Measurements from ENCODE around the gene COBLL1. TPM values are rescaled to one million over a fixed set of nuclear protein-coding genes. Genes with fewer than 3 reads are reported as not detected.
A peak's percentile ranks its signal among the peaks of the same experiment; 100 is the strongest.

COBLL1 gene
- total RNA-seq, 1 experiment from 2014 or later = 8.4 TPM

DNA sequence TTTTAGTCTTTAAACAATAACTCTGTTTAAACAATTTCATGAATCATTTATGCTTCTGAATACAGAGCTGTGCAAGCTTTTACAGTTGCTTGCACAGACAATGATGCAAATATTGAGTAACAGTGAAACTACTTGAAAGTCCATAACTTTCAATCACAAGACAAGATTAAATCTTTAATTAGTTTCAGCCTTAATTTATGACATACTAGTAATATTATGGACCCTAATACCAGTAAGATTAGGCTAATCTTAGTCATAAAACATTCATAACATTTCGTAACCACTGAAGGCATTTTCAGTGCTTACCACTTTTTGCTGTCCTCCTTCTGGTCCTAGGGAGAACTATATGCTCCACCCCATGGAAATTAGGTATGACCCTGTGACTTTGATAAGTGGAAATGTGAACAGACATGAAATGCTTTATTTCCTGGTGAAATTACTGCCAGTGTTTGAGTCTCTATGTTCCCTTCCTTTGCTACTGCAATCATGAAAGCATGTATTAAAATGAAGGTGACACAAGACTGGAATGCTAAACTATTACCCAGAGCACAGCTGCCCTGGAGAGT is 1.8 kb upstream of the COBLL1 start:
- peaks cover 7% of the 10 kb centered on the region; the same call in 1 of the 2 replicates for H3K36me3 ChIP-seq
- DNase-seq (ENCODE audit: low read depth in 1 of 2, low spot score in 2 of 2) = no peak
- peaks cover 29% of the 10 kb centered on the region for H3K4me1 ChIP-seq (replicated peaks)
- peaks cover 7% of the 10 kb centered on the region; the same call in 1 of the 2 replicates for H3K27me3 ChIP-seq (replicated peaks)
- no peaks in the 10 kb centered on the region for H3K9me3 ChIP-seq (replicated peaks)
- no peak overlapping the region for H3K4me3 ChIP-seq
- no peak overlapping the region for H3K27ac ChIP-seq

DNA sequence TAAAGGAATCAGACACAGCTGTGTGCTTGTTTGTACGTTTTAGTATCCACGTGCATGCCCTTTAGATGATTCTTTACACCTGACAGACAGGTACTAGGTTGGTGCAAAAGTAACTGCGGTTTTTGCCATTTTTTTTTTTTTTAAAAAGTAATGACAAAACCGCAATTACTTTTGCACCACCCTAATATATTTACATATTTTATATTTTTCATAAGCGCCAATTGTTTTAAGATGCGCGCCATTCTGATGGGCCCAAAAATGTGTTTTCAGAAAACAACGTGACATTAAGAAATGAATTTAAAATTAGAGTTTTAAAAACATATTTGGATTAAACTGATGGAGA is 972 bp upstream of the COBLL1 start:
- Histone ChIP-seq H3K27me3 (replicated peaks) (peaks cover 7% of the 10 kb centered on the region; the same call in 1 of the 2 replicates), H3K4me1 (replicated peaks) (peaks cover 29% of the 10 kb centered on the region), H3K27ac (no peak overlapping the region), H3K9me3 (replicated peaks) (no peaks in the 10 kb centered on the region), H3K36me3 (peaks cover 7% of the 10 kb centered on the region; the same call in 1 of the 2 replicates), H3K4me3 (peak overlapping the region; percentile 74)
- no peak for DNase-seq (ENCODE audit: low read depth in 1 of 2, low spot score in 2 of 2)

GRCh38 chr2:164840930-164841718 is 499 bp downstream of the COBLL1 start:
- Histone ChIP-seq H3K4me1 (replicated peaks) (peaks cover 29% of the 10 kb centered on the region), H3K27me3 (replicated peaks) (peaks cover 7% of the 10 kb centered on the region; the same call in 1 of the 2 replicates), H3K4me3 (peak overlapping the region; percentile 74), H3K27ac (peak overlapping the region; percentile 73), H3K9me3 (replicated peaks) (no peaks in the 10 kb centered on the region), H3K36me3 (peaks cover 7% of the 10 kb centered on the region; the same call in 1 of the 2 replicates)
- peak; percentile 82 to 83 for DNase-seq (ENCODE audit: low read depth in 1 of 2, low spot score in 2 of 2)

DNA sequence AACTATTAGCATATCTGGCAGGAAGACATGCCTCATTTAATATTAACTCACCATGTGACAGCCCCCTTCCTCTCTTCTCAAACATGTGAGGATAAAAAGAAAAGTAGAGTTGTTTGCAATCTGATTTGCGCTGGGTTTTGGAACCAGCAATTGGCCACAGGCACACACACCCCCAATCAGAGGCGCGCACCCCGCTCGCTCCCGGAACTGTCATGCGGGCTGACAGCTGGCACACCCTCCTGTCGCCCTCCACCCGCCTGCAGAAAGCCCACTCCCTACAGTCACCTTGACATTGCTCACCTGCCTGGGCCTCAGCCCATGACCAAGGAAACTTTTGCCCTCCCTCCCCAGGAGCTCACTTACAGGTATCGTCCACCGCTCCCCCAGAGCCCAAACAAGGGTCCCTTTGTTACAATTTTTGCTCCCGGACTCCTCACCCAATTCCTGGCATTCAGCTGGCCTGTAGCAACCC is 1.1 kb downstream of the COBLL1 start:
- peaks cover 7% of the 10 kb centered on the region; the same call in 1 of the 2 replicates for H3K36me3 ChIP-seq
- DNase-seq (ENCODE audit: low read depth in 1 of 2, low spot score in 2 of 2) = peak in 1 of 2 experiments; percentile 8
- H3K4me1 ChIP-seq (replicated peaks) = peaks cover 29% of the 10 kb centered on the region

DNA sequence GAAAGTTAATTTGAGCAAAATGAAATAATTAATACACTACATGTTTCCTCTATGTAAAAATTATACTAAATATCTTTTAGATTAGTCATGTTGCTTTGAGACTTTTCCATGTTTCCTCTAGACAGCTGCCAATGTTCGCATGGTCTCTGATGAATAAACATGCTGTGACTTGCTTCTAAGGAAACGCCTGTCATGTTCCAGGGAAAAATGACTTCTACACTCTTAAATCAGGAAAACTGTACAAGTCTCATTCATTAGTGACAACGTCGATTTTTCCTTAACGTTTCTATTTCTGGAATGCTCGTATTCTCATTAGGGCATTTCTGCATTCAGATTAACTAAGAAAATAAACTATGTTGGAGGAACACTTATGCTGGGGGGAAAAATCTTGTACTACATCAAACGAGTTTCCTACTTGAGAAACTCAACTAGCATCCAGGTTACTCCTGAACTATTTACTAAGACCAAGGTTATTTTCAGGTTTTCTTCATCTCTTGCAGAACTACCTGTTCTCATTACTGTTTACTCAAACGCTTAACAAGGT is 1.6 kb downstream of the COBLL1 start:
- H3K27me3 ChIP-seq (replicated peaks) = peaks cover 7% of the 10 kb centered on the region; the same call in 1 of the 2 replicates
- peaks cover 29% of the 10 kb centered on the region for H3K4me1 ChIP-seq (replicated peaks)
- peak overlapping the region; percentile 74 for H3K4me3 ChIP-seq
- peak in 1 of 2 experiments; percentile 27 for DNase-seq (ENCODE audit: low read depth in 1 of 2, low spot score in 2 of 2)
- no peaks in the 10 kb centered on the region for H3K9me3 ChIP-seq (replicated peaks)
- no peak overlapping the region for H3K27ac ChIP-seq
- peaks cover 7% of the 10 kb centered on the region; the same call in 1 of the 2 replicates for H3K36me3 ChIP-seq

More for the DNA sequence above, 1.1 kb downstream of the COBLL1 start:
- H3K27me3 ChIP-seq (replicated peaks) = peaks cover 7% of the 10 kb centered on the region; the same call in 1 of the 2 replicates
- H3K27ac ChIP-seq = peak overlapping the region; percentile 73; the same call in 1 of the 2 replicates
- peak overlapping the region; percentile 74 for H3K4me3 ChIP-seq
- no peaks in the 10 kb centered on the region for H3K9me3 ChIP-seq (replicated peaks)

DNA sequence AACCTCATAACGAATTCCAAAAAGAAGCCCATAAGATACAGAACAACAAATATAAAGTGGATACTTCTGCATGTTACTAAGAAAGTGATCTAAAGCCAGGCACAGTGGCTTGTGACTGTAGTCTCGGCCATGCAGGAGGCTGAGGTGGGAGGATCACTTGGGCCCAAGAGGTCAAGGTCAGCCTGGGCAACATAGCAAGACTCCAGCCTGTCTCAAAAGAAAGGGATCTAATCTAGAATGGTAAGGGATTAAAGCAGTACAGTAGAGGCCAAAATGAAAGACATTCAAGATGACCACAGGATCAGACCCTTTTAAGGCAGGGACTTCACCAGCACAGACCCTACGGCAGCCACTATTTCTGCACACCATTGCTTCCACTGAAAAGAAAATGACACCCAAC is 3.8 kb downstream of the COBLL1 start:
- no peak for DNase-seq (ENCODE audit: low read depth in 1 of 2, low spot score in 2 of 2)
- H3K27ac ChIP-seq = no peak overlapping the region
- no peaks in the 10 kb centered on the region for H3K9me3 ChIP-seq (replicated peaks)
- H3K36me3 ChIP-seq = peaks cover 7% of the 10 kb centered on the region; the same call in 1 of the 2 replicates
- peaks cover 7% of the 10 kb centered on the region; the same call in 1 of the 2 replicates for H3K27me3 ChIP-seq (replicated peaks)
- H3K4me1 ChIP-seq (replicated peaks) = peaks cover 20% of the 10 kb centered on the region
- H3K4me3 ChIP-seq = no peak overlapping the region

GRCh38 chr2:164836907-164837306 is 4.7 kb downstream of the COBLL1 start:
- Histone ChIP-seq H3K4me1 (replicated peaks) (peaks cover 16% of the 10 kb centered on the region), H3K9me3 (replicated peaks) (no peaks in the 10 kb centered on the region), H3K27me3 (replicated peaks) (peaks cover 7% of the 10 kb centered on the region; the same call in 1 of the 2 replicates), H3K27ac (no peak overlapping the region), H3K36me3 (peaks cover 7% of the 10 kb centered on the region; the same call in 1 of the 2 replicates), H3K4me3 (no peak overlapping the region)
- no peak for DNase-seq (ENCODE audit: low read depth in 1 of 2, low spot score in 2 of 2)

DNA sequence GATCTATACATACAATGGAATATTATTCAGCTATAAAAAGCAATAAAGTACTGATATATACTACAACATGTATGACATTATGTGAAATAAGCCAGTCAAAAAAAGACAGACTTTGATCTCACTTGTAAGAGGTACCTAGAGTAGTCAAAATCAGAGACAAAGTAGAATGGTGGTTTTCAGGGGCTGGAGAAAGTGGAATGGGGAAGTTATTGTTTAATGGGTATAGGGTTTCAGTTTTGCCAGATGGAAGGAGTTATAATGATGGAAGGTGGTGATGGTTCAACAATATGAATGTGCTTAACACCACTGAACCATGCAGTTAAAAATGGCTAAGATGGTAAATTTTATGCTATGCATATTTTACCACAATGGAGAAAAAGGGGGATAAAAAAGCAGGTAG is 6.3 kb downstream of the COBLL1 start:
- Histone ChIP-seq H3K4me1 (replicated peaks) (peaks cover 9% of the 10 kb centered on the region), H3K36me3 (no peaks in the 10 kb centered on the region), H3K27ac (no peak overlapping the region), H3K4me3 (no peak overlapping the region), H3K9me3 (replicated peaks) (no peaks in the 10 kb centered on the region), H3K27me3 (replicated peaks) (peaks cover 7% of the 10 kb centered on the region; the same call in 1 of the 2 replicates)
- no peak for DNase-seq (ENCODE audit: low read depth in 1 of 2, low spot score in 2 of 2)

- Histone ChIP-seq H3K27ac (no peak overlapping the region), H3K36me3 (no peaks in the 10 kb centered on the region), H3K27me3 (replicated peaks) (no peaks in the 10 kb centered on the region), H3K4me3 (no peak overlapping the region), H3K9me3 (replicated peaks) (no peaks in the 10 kb centered on the region), H3K4me1 (replicated peaks) (no peaks in the 10 kb centered on the region)
- no peak for DNase-seq (ENCODE audit: low read depth in 1 of 2, low spot score in 2 of 2)
Observed at GRCh38 chr2:164831887-164832286, 9.7 kb downstream of the COBLL1 start.

- no peak overlapping the region for H3K4me3 ChIP-seq
- H3K27ac ChIP-seq = no peak overlapping the region
- no peaks in the 10 kb centered on the region for H3K4me1 ChIP-seq (replicated peaks)
- H3K27me3 ChIP-seq (replicated peaks) = no peaks in the 10 kb centered on the region
- DNase-seq (ENCODE audit: low read depth in 1 of 2, low spot score in 2 of 2) = no peak
- no peaks in the 10 kb centered on the region for H3K9me3 ChIP-seq (replicated peaks)
- no peaks in the 10 kb centered on the region for H3K36me3 ChIP-seq
Observed at GRCh38 chr2:164831180-164831579, 10.4 kb downstream of the COBLL1 start.

DNA sequence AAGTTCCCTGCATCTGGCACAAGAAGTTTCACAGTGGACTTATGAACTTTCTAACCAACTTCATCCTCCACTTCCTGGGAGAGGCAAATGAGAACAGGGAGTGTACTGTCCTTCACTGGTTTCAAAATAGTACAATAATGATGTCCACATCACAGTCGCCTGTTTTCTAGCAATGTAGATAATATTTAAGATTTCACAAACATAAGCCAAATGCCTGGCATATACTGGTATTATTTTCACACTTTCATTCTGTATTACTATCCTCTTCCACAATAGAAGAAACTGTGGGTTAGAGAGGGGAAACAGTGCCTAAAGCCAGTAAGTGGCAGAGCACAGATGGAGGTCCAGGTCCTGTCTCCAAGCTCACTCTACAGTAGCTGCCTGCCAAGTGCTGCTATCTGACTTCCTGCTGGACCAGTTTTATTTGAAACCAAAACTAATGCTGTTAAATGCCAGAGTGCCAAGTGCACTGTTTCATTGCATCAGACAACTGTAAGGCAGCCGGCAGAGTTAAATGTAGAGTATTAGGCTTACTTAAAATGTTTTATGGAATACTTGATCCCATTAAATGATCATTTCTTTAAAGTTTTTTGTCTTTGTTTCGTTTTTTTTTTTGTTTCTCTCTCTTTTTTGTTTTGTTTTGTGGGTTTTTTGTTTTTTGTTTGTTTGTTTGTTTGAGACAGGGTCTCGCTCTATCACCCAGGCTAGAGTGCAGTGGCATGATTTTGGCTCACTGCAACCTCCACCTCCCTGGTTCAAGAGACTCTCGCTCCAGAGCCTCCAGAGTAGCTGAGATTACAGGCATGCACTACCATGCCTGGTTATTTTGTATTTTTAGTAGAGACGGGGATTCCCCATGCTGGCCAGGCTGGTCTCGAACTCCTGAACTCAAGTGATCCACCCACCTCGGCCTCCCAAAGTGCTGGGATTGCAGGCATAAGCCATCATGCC is 15.1 kb downstream of the COBLL1 start:
- H3K36me3 ChIP-seq = no peaks in the 10 kb centered on the region
- H3K27me3 ChIP-seq (replicated peaks) = no peaks in the 10 kb centered on the region
- no peak for DNase-seq (ENCODE audit: low read depth in 1 of 2, low spot score in 2 of 2)
- no peak overlapping the region for H3K4me3 ChIP-seq
- no peaks in the 10 kb centered on the region for H3K4me1 ChIP-seq (replicated peaks)
- no peak overlapping the region for H3K27ac ChIP-seq
- no peaks in the 10 kb centered on the region for H3K9me3 ChIP-seq (replicated peaks)

DNA sequence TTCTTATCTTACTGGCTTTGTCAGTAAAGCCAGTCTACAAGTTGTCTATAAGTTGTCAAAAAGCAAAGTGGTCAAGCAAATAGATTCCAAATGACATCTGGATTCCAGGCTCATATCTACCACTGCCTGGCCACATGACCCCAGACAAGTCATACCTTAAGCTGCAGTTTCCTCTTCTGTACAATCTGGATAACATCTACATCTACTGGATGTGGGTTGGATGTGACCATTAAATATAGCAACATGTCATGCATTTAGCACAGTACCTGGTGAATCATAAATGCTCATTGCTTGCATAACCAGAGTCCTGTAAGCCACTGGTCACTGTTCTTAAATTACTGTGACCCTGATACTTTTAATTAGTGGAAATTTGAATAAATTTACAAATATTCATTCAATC is 16.8 kb downstream of the COBLL1 start:
- no peak for DNase-seq (ENCODE audit: low read depth in 1 of 2, low spot score in 2 of 2)
- no peak overlapping the region for H3K27ac ChIP-seq
- no peaks in the 10 kb centered on the region for H3K27me3 ChIP-seq (replicated peaks)
- no peak overlapping the region for H3K4me3 ChIP-seq
- no peaks in the 10 kb centered on the region for H3K4me1 ChIP-seq (replicated peaks)
- no peaks in the 10 kb centered on the region for H3K9me3 ChIP-seq (replicated peaks)
- H3K36me3 ChIP-seq = no peaks in the 10 kb centered on the region

DNA sequence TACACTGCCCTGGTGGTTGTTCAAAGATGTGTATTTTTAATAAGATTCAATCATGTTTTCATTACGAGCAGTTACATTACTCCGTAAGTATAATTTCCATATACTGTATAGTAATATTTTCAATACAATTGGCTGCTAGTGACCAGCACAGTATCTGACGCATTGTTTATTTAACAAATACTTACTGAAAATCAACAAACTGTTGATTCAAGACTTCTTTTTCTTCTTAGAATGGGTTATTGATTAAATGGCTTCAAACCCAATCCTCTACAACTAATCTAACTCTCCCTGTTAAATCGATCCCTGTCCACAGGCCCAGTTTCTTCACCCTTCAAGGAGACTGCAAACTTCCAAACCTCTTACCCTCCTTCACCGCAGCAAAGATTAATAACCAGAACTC is 18.5 kb downstream of the COBLL1 start:
- Histone ChIP-seq H3K4me1 (replicated peaks) (no peaks in the 10 kb centered on the region), H3K27ac (no peak overlapping the region), H3K4me3 (no peak overlapping the region), H3K36me3 (no peaks in the 10 kb centered on the region), H3K9me3 (replicated peaks) (no peaks in the 10 kb centered on the region), H3K27me3 (replicated peaks) (no peaks in the 10 kb centered on the region)
- no peak for DNase-seq (ENCODE audit: low read depth in 1 of 2, low spot score in 2 of 2)

All from SJSA1 (cell line).